CD4-positive, CD25-positive, alpha-beta regulatory T cell (primary cell): Measurements from ENCODE around the gene DNAJB13. TPM values are rescaled to one million over a fixed set of nuclear protein-coding genes. Genes with fewer than 3 reads are reported as not detected.

Experiments used
- ATAC-seq, 2 donors: fragments of 150-1000 bp; cut with Tn5 transposase; one replicate each; pipeline ENCODE4 v1.10.0; 2021; ENCODE audit warnings: low read depth in 2 of 2, moderate number of reproducible peaks in 2 of 2, moderate library complexity in 1 of 2
- DNase-seq, 3 donors: peaks; one replicate each; pipeline versions ENCODE4 v3.0.0 to v3.0.0-alpha.2; 2012 to 2022; ENCODE audit warnings: mixed read lengths in 1 of 3
- H3K27ac ChIP-seq: one replicate; pipeline ENCODE4 v1.7.0; 2013; ENCODE audit warnings: mild to moderate bottlenecking, low read length; ENCODE audit not compliant: insufficient read depth, poor library complexity, severe bottlenecking
- H3K27me3 ChIP-seq: one replicate; pipeline ENCODE4 v1.7.0; 2013; ENCODE audit warnings: low read length; ENCODE audit not compliant: control insufficient read depth, insufficient read depth
- H3K36me3 ChIP-seq: one replicate; pipeline ENCODE4 v1.7.0; 2013; ENCODE audit warnings: mild to moderate bottlenecking, low read length, moderate library complexity; ENCODE audit not compliant: control insufficient read depth, insufficient read depth
- H3K4me1 ChIP-seq: 2 replicates; pipeline ENCODE4 v1.7.0; 2013; ENCODE audit warnings: mild to moderate bottlenecking, low read length; ENCODE audit not compliant: insufficient read depth, control insufficient read depth, poor library complexity, severe bottlenecking
- H3K4me3 ChIP-seq: one replicate; pipeline ENCODE4 v1.7.0; 2013; ENCODE audit warnings: low read depth, mild to moderate bottlenecking, low read length, moderate library complexity
- H3K9me3 ChIP-seq, 2 experiments: 1 replicate in 1 of 2; 2 replicates in 1 of 2; pipeline ENCODE4 v1.7.0; 2013; ENCODE audit warnings: low read length in 2 of 2, mild to moderate bottlenecking in 1 of 2, moderate library complexity in 1 of 2; ENCODE audit not compliant: control insufficient read depth in 2 of 2
- H3K27ac Mint-ChIP-seq, 3 donors: one replicate each; pipeline ENCODE4 v1.8.0; 2020 to 2022; ENCODE audit warnings: mild to moderate bottlenecking in 3 of 3, mixed read lengths in 3 of 3, moderate library complexity in 2 of 3
- H3K27me3 Mint-ChIP-seq: one replicate; pipeline ENCODE4 v1.8.0; 2022; ENCODE audit warnings: mild to moderate bottlenecking, mixed read lengths
- H3K36me3 Mint-ChIP-seq: one replicate; pipeline ENCODE4 v1.8.0; 2020; ENCODE audit warnings: mixed read lengths
- H3K4me1 Mint-ChIP-seq, 4 donors: one replicate each; pipeline ENCODE4 v1.8.0; 2020 to 2022; ENCODE audit warnings: mixed read lengths in 4 of 4, mild to moderate bottlenecking in 1 of 4
- H3K4me3 Mint-ChIP-seq, 4 donors: one replicate each; pipeline ENCODE4 v1.8.0; 2020 to 2022; ENCODE audit warnings: mild to moderate bottlenecking in 4 of 4, mixed read lengths in 4 of 4, moderate library complexity in 3 of 4
- H3K9me3 Mint-ChIP-seq, 7 donors: one replicate each; pipeline ENCODE4 v1.8.0; 2020 to 2022; ENCODE audit warnings: mixed read lengths in 7 of 7, mild to moderate bottlenecking in 3 of 7, moderate library complexity in 2 of 7
- polyA plus RNA-seq, 4 donors: library from polyadenylated mRNA; unstranded; fragments of 300-500 nt; fragmentation: Illumina TruSeq; gene quantifications; one replicate each; pipeline ENCODE4 v1.2.3, GENCODE V29; 2021
- total RNA-seq: library from RNA; stranded (reverse); gene quantifications from one replicate; pipeline ENCODE4 v1.2.3, GENCODE V29; 2022

The DNAJB13 gene
- total and polyA plus RNA-seq, 5 donors from 2014 or later: 0.32 to 0.33 TPM; not detected in 3

- H3K4me1 ChIP-seq: peaks cover 52% of the 10 kb centered on the region
- Mint-ChIP-seq H3K27me3 (no peaks in the 10 kb centered on the region), H3K4me3 (peak overlapping the region in 1 of 4 donors; percentile 56), H3K9me3 (no peaks in the 10 kb centered on the region), H3K4me1 (peaks cover 6 to 62% (median 22%) of the 10 kb centered on the region in 4 donors), H3K36me3 (no peaks in the 10 kb centered on the region), H3K27ac (peak overlapping the region; percentile 59 to 84 (median 79))
- no peak for DNase-seq
- no peak overlapping the region for H3K4me3 ChIP-seq
- H3K27me3 ChIP-seq: no peaks in the 10 kb centered on the region
- H3K36me3 ChIP-seq: no peaks in the 10 kb centered on the region
- H3K9me3 ChIP-seq: no peaks in the 10 kb centered on the region
- H3K27ac ChIP-seq: peak overlapping the region; percentile 30
- ATAC-seq: no peak
Measured at GRCh38 chr11:73965764-73966121, 14.9 kb downstream of the DNAJB13 start.

- H3K9me3 ChIP-seq: no peaks in the 10 kb centered on the region
- no peak for DNase-seq
- H3K4me3 Mint-ChIP-seq: peak overlapping the region in 3 of 4 donors; percentile 34 to 86 (median 71)
- peak overlapping the region; percentile 70 for H3K27ac ChIP-seq
- H3K4me1 ChIP-seq: peaks cover 80% of the 10 kb centered on the region
- H3K4me1 Mint-ChIP-seq: peaks cover 6 to 89% (median 31%) of the 10 kb centered on the region in 4 donors
- H3K36me3 Mint-ChIP-seq: no peaks in the 10 kb centered on the region
- H3K36me3 ChIP-seq: no peaks in the 10 kb centered on the region
- ATAC-seq: no peak
- no peaks in the 10 kb centered on the region for H3K9me3 Mint-ChIP-seq
- H3K27me3 ChIP-seq: no peaks in the 10 kb centered on the region
- H3K27ac Mint-ChIP-seq: peak overlapping the region; percentile 94 to 96 (median 95)
- H3K4me3 ChIP-seq: no peak overlapping the region
- H3K27me3 Mint-ChIP-seq: no peaks in the 10 kb centered on the region
Measured at GRCh38 chr11:73968356-73968966, 17.6 kb downstream of the DNAJB13 start.

- Mint-ChIP-seq H3K4me3 (peak overlapping the region; percentile 33 to 86 (median 55)), H3K27me3 (no peaks in the 10 kb centered on the region), H3K27ac (peak overlapping the region; percentile 94 to 96 (median 95))
Measured at GRCh38 chr11:73969091-73969490, 18.3 kb downstream of the DNAJB13 start.

GRCh38 chr11:73969991-73970800 lies 19.4 kb downstream of the DNAJB13 start:
- Mint-ChIP-seq H3K27me3 (no peaks in the 10 kb centered on the region), H3K4me1 (peaks cover 6 to 91% (median 41%) of the 10 kb centered on the region in 4 donors), H3K27ac (peak overlapping the region; percentile 94 to 96 (median 95)), H3K4me3 (peak overlapping the region; percentile 59 to 92 (median 68)), H3K9me3 (no peaks in the 10 kb centered on the region), H3K36me3 (peaks cover 15% of the 10 kb centered on the region)
- H3K27me3 ChIP-seq: no peaks in the 10 kb centered on the region
- H3K27ac ChIP-seq: peak overlapping the region; percentile 70
- H3K4me1 ChIP-seq: peaks cover 90% of the 10 kb centered on the region
- DNase-seq (peak in 1 of 3 donors; percentile 75), ATAC-seq (peak; percentile 29 to 37)
- no peaks in the 10 kb centered on the region for H3K9me3 ChIP-seq
- peak overlapping the region; percentile 18 for H3K4me3 ChIP-seq
- peaks cover 9% of the 10 kb centered on the region for H3K36me3 ChIP-seq

More at GRCh38 chr11:73969091-73969490, 18.3 kb downstream of the DNAJB13 start:
- Mint-ChIP-seq H3K4me1 (peaks cover 6 to 91% (median 34%) of the 10 kb centered on the region in 4 donors), H3K36me3 (peaks cover 4% of the 10 kb centered on the region), H3K9me3 (no peaks in the 10 kb centered on the region)
- DNase-seq (no peak), ATAC-seq (no peak)
- no peaks in the 10 kb centered on the region for H3K9me3 ChIP-seq
- H3K4me1 ChIP-seq: peaks cover 86% of the 10 kb centered on the region
- no peak overlapping the region for H3K4me3 ChIP-seq
- peak overlapping the region; percentile 70 for H3K27ac ChIP-seq
- no peaks in the 10 kb centered on the region for H3K36me3 ChIP-seq
- H3K27me3 ChIP-seq: no peaks in the 10 kb centered on the region

- H3K36me3 ChIP-seq: peaks cover 18% of the 10 kb centered on the region
- H3K9me3 ChIP-seq: no peaks in the 10 kb centered on the region
- Mint-ChIP-seq H3K36me3 (peaks cover 23% of the 10 kb centered on the region), H3K27ac (peak overlapping the region; percentile 94 to 96 (median 95)), H3K9me3 (no peaks in the 10 kb centered on the region), H3K27me3 (no peaks in the 10 kb centered on the region), H3K4me1 (peaks cover 6 to 92% (median 49%) of the 10 kb centered on the region in 4 donors), H3K4me3 (peak overlapping the region; percentile 59 to 92 (median 68))
- no peaks in the 10 kb centered on the region for H3K27me3 ChIP-seq
- DNase-seq: peak in 1 of 3 donors; percentile 49
- peaks cover 91% of the 10 kb centered on the region for H3K4me1 ChIP-seq
- no peak overlapping the region for H3K4me3 ChIP-seq
- peak overlapping the region; percentile 70 for H3K27ac ChIP-seq
- no peak for ATAC-seq
Measured at GRCh38 chr11:73971175-73971719, 20.4 kb downstream of the DNAJB13 start.

GRCh38 chr11:73972187-73972586 lies 21.4 kb downstream of the DNAJB13 start:
- Mint-ChIP-seq H3K9me3 (no peaks in the 10 kb centered on the region), H3K27me3 (no peaks in the 10 kb centered on the region), H3K4me3 (peak overlapping the region in 3 of 4 donors; percentile 41 to 99 (median 92)), H3K27ac (peak overlapping the region; percentile 94 to 96 (median 95)), H3K4me1 (peaks cover 6 to 100% (median 54%) of the 10 kb centered on the region in 4 donors), H3K36me3 (peaks cover 32% of the 10 kb centered on the region)
- Histone ChIP-seq H3K27ac (peak overlapping the region; percentile 97), H3K9me3 (no peaks in the 10 kb centered on the region), H3K4me1 (peaks cover 99% of the 10 kb centered on the region), H3K4me3 (no peak overlapping the region), H3K36me3 (peaks cover 27% of the 10 kb centered on the region), H3K27me3 (no peaks in the 10 kb centered on the region)
- ATAC-seq (no peak), DNase-seq (peak in 1 of 3 donors; percentile 36)

- Histone ChIP-seq H3K27me3 (no peaks in the 10 kb centered on the region), H3K4me3 (peak overlapping the region; percentile 0), H3K36me3 (peaks cover 34% of the 10 kb centered on the region), H3K4me1 (peaks cover 99% of the 10 kb centered on the region), H3K9me3 (no peaks in the 10 kb centered on the region), H3K27ac (peak overlapping the region; percentile 97)
- Mint-ChIP-seq H3K4me1 (peaks cover 6 to 100% (median 59%) of the 10 kb centered on the region in 4 donors), H3K4me3 (peak overlapping the region; percentile 49 to 99 (median 84)), H3K27me3 (no peaks in the 10 kb centered on the region), H3K9me3 (no peaks in the 10 kb centered on the region), H3K27ac (peak overlapping the region; percentile 94 to 96 (median 95)), H3K36me3 (peaks cover 39% of the 10 kb centered on the region)
- ATAC-seq (no peak), DNase-seq (no peak)
Measured at GRCh38 chr11:73972620-73973449, 22.0 kb downstream of the DNAJB13 start.
